ENCODE data around the gene SLC22A23.

The SLC22A23 gene

GRCh38 chr6:3293271-3294155 lies 163.3 kb downstream of the SLC22A23 start:
- DNase-seq: no peak

- DNase-seq: no peak
Measured at GRCh38 chr6:3292431-3293197, 164.2 kb downstream of the SLC22A23 start.

- DNase-seq: no peak
Measured at GRCh38 chr6:3291987-3292386, 164.9 kb downstream of the SLC22A23 start.

GRCh38 chr6:3291346-3291745 lies 165.5 kb downstream of the SLC22A23 start:
- DNase-seq: no peak

GRCh38 chr6:3290931-3291211 lies 166.0 kb downstream of the SLC22A23 start:
- no peak for DNase-seq

- DNase-seq: no peak
Measured at GRCh38 chr6:3290149-3290930, 166.5 kb downstream of the SLC22A23 start.

GRCh38 chr6:3289664-3290055 lies 167.2 kb downstream of the SLC22A23 start:
- DNase-seq: no peak

- no peak for DNase-seq
Measured at GRCh38 chr6:3288711-3289663, 167.9 kb downstream of the SLC22A23 start.

GRCh38 chr6:3287976-3288707 lies 168.7 kb downstream of the SLC22A23 start:
- DNase-seq: no peak

GRCh38 chr6:3287308-3287707 lies 169.5 kb downstream of the SLC22A23 start:
- no peak for DNase-seq

GRCh38 chr6:3286641-3287171 lies 170.1 kb downstream of the SLC22A23 start:
- DNase-seq: no peak

- DNase-seq: no peak
Measured at GRCh38 chr6:3285732-3286131, 171.1 kb downstream of the SLC22A23 start.

GRCh38 chr6:3285049-3285639 lies 171.7 kb downstream of the SLC22A23 start:
- DNase-seq: no peak

- no peak for DNase-seq
Measured at GRCh38 chr6:3284436-3284876, 172.4 kb downstream of the SLC22A23 start.

- DNase-seq: no peak
Measured at GRCh38 chr6:3283641-3284435, 173.0 kb downstream of the SLC22A23 start.

- no peak for DNase-seq
Measured at GRCh38 chr6:3283241-3283640, 173.6 kb downstream of the SLC22A23 start.

GRCh38 chr6:3282476-3283236 lies 174.2 kb downstream of the SLC22A23 start:
- DNase-seq: no peak

GRCh38 chr6:3281631-3282475 lies 175.0 kb downstream of the SLC22A23 start:
- DNase-seq: no peak
